Gastroesophageal sphincter (tissue), 4 donors: ENCODE results near the gene DECR2. TPM values are rescaled to one million over a fixed set of nuclear protein-coding genes. Genes with fewer than 3 reads are reported as not detected.

Experiments used
- ATAC-seq: fragments of 150-250 bp; one replicate; pipeline ENCODE4 v1.9.1; 2016; ENCODE audit warnings: mild to moderate bottlenecking, moderate library complexity
- H3K27ac ChIP-seq, 4 donors: fragments of 200-600 bp; sonication (generic) in 3 of 4; 1 replicate in 3 of 4; 2 replicates in 1 of 4; pipeline ENCODE4 v1.5.1; 2016 to 2019
- H3K27me3 ChIP-seq: fragments of 200-600 bp; sonication (generic); one replicate; pipeline ENCODE4 v1.5.1; 2019
- H3K36me3 ChIP-seq, 2 donors: fragments of 200-600 bp; sonication (generic); one replicate each; pipeline ENCODE4 v1.5.1; 2019; ENCODE audit warnings: control low read depth in 1 of 2
- H3K4me1 ChIP-seq, 3 donors: fragments of 200-600 bp; sonication (generic); 1 replicate in 2 of 3; 2 replicates in 1 of 3; pipeline ENCODE4 v1.5.1; 2016 to 2019; ENCODE audit warnings: control low read depth in 2 of 3
- H3K4me3 ChIP-seq, 2 donors: fragments of 200-600 bp; sonication (generic); one replicate each; pipeline ENCODE4 v1.5.1; 2019; ENCODE audit warnings: mild to moderate bottlenecking in 1 of 2, moderate library complexity in 1 of 2
- H3K9me3 ChIP-seq, 3 donors: fragments of 200-600 bp; sonication (generic); one replicate each; pipeline ENCODE4 v1.5.1; 2017 to 2019; ENCODE audit warnings: control low read depth in 2 of 3
- CTCF ChIP-seq, 4 experiments: fragments of 200-600 bp in 2 of 4; fragments of 450-650 bp in 2 of 4; sonication (generic) in 1 of 4; IDR thresholded peaks; one replicate each; pipeline ENCODE4 v1.5.1; 2017 to 2019; ENCODE audit warnings: antibody characterized with exemption in 4 of 4, mild to moderate bottlenecking in 2 of 4, moderate library complexity in 2 of 4
- EP300 ChIP-seq: sonication (generic); formaldehyde crosslinking; IDR thresholded peaks from one replicate; pipeline ENCODE4 v1.6.1; 2017; ENCODE audit warnings: antibody characterized with exemption, mild to moderate bottlenecking
- POLR2A ChIP-seq, 2 donors: fragments of 450-650 bp; IDR thresholded peaks; one replicate each; pipeline ENCODE4 v1.6.1; 2017; ENCODE audit warnings: antibody characterized with exemption in 2 of 2, mild to moderate bottlenecking in 2 of 2, moderate library complexity in 1 of 2
- POLR2AphosphoS5 ChIP-seq: sonication (generic); formaldehyde crosslinking; IDR thresholded peaks from one replicate; pipeline ENCODE4 v1.6.1; 2017; ENCODE audit warnings: antibody characterized with exemption
- WGBS, 2 donors: methylation state at CpG; one replicate each; pipeline ENCODE4 v1.1.5; 2018; ENCODE audit warnings: low coverage in 1 of 2; 5-methylcytosine and 5-hydroxymethylcytosine counted together
- total RNA-seq, 4 donors: library from RNA; depleted of rRNA; stranded (reverse); fragments of >200 nt; gene quantifications; one replicate each; pipeline ENCODE4 v1.1.0, GENCODE V29; 2016

Gene DECR2
- total RNA-seq, 4 donors from 2014 or later: 11.7 to 25.4 (median 19.9) TPM

DNA sequence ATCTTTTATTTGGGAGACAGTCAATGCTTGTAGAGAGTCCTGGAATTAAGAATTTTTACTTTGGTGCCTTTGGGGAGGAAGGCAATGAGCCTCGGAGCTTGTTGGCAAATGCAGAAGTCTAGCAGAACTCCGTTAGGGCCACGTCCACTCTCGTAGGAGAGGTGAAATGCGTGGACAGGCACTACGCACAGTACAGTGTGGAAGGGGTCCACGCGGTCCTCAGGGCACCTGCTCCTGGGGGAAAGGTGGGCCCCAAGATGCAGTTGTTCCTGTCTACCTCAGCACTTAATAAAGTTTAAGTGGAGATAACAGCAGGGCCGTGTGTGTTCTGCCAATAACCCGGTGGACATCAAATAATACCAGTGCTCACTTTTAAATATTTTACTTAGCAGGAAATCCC is 25.6 kb downstream of the DECR2 start:
- Histone ChIP-seq H3K4me1 (peaks cover 0 to 64% (median 19%) of the 10 kb centered on the region in 3 donors), H3K4me3 (peak overlapping the region; percentile 80 to 87), H3K27ac (peak overlapping the region in 2 of 4 donors; percentile 97 to 98), H3K9me3 (no peaks in the 10 kb centered on the region), H3K27me3 (no peaks in the 10 kb centered on the region), H3K36me3 (peaks cover 0 to 15% of the 10 kb centered on the region in 2 donors)
- 21 to 28% methylated on average over 2 to 9 of the region's 10 CpGs for WGBS, 2 donors
- TF ChIP-seq EP300: no peak
- TF ChIP-seq CTCF (IDR thresholded peaks at IDR 0.05): no peak
- TF ChIP-seq POLR2AphosphoS5: no peak
- no peak for TF ChIP-seq POLR2A (IDR thresholded peaks at IDR 0.05)
- no peak for ATAC-seq

GRCh38 chr16:430904-431303 is 29.2 kb downstream of the DECR2 start:
- no peaks in the 10 kb centered on the region for H3K9me3 ChIP-seq
- peaks cover 0 to 25% of the 10 kb centered on the region in 2 donors for H3K36me3 ChIP-seq
- H3K4me3 ChIP-seq: no peak overlapping the region
- peaks cover 0 to 41% (median 9%) of the 10 kb centered on the region in 3 donors for H3K4me1 ChIP-seq
- TF ChIP-seq POLR2AphosphoS5 (no peak), POLR2A (IDR thresholded peaks at IDR 0.05) (no peak), CTCF (IDR thresholded peaks at IDR 0.05) (no peak), EP300 (no peak)
- H3K27me3 ChIP-seq: no peaks in the 10 kb centered on the region
- 95 to 100% methylated on average over 1 to 7 of the region's 7 CpGs for WGBS, 2 donors
- H3K27ac ChIP-seq: no peak overlapping the region
- no peak for ATAC-seq

DNA sequence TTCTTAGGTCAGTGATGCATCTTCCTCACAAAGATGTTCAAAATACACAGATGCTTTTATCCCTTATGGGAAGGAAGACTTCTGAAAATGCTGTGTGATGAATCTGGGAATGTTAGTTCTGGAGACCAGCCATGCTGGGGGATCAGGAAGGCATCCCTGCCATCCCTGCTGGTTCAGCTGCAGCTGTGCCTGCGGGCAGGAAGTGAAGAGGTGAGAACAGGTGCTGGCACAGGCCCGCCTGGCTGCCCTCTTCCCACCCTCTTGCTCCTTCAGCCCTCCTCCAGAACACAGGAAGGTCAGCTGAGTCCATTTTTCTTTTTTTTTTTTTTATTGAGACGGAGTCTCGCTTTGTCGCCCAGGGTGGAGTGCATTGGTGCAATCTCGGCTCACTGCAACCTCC is 38.9 kb downstream of the DECR2 start:
- no peak for ATAC-seq

DNA sequence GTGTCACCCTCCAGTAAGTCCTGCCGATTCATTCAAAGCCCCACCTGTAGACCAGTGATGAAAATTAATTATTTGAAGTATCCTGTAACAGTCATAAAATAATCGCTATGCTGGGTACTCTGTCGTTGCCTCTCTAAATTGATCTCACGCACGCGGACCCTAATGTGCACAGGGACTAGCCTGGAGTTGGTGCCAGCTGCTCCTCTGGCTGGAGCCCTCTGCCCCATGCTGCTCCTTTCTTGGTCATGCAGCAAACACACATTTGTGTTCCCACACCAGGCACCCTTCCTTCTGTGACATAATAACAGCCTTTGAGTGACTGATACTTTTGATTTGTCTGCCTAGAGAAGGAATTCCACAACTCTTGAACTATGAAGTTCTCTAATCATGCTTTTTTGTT is 39.8 kb downstream of the DECR2 start:
- ATAC-seq: no peak
- no peak overlapping the region for H3K27ac ChIP-seq
- 95% methylated on average over 6 of the region's 6 CpGs; no CpG with 5 or more reads in 1 of the 2 donors for WGBS, 2 donors
- no peak for TF ChIP-seq EP300
- no peak for TF ChIP-seq POLR2AphosphoS5
- TF ChIP-seq POLR2A (IDR thresholded peaks at IDR 0.05): no peak
- TF ChIP-seq CTCF (IDR thresholded peaks at IDR 0.05): no peak
- H3K9me3 ChIP-seq: no peaks in the 10 kb centered on the region
- no peaks in the 10 kb centered on the region for H3K27me3 ChIP-seq
- peaks cover 0 to 6% (median 0%) of the 10 kb centered on the region in 3 donors for H3K4me1 ChIP-seq
- H3K4me3 ChIP-seq: no peak overlapping the region
- peaks cover 0 to 10% of the 10 kb centered on the region in 2 donors for H3K36me3 ChIP-seq

More for the DNA sequence above, 38.9 kb downstream of the DECR2 start:
- H3K4me3 ChIP-seq: no peak overlapping the region
- peaks cover 0 to 6% (median 0%) of the 10 kb centered on the region in 3 donors for H3K4me1 ChIP-seq
- H3K27me3 ChIP-seq: no peaks in the 10 kb centered on the region
- 90 to 93% methylated on average over 2 to 3 of the region's 6 CpGs for WGBS, 2 donors
- H3K36me3 ChIP-seq: peaks cover 0 to 10% of the 10 kb centered on the region in 2 donors
- no peak overlapping the region for H3K27ac ChIP-seq
- no peaks in the 10 kb centered on the region for H3K9me3 ChIP-seq
- TF ChIP-seq EP300 (no peak), CTCF (IDR thresholded peaks at IDR 0.05) (no peak)

GRCh38 chr16:442976-443375 is 41.3 kb downstream of the DECR2 start:
- Histone ChIP-seq H3K27ac (no peak overlapping the region), H3K4me1 (peaks cover 0 to 6% (median 0%) of the 10 kb centered on the region in 3 donors), H3K27me3 (no peaks in the 10 kb centered on the region), H3K4me3 (no peak overlapping the region), H3K9me3 (no peaks in the 10 kb centered on the region), H3K36me3 (peaks cover 0 to 10% of the 10 kb centered on the region in 2 donors)
- 77 to 87% methylated on average over 5 to 6 of the region's 6 CpGs for WGBS, 2 donors
- TF ChIP-seq POLR2AphosphoS5 (no peak), EP300 (no peak), CTCF (IDR thresholded peaks at IDR 0.05) (no peak), POLR2A (IDR thresholded peaks at IDR 0.05) (no peak)
- no peak for ATAC-seq
